ENCODE data around the gene CDCA7.
"Not testable (repeated sequence)": the region's sequence is repeated elsewhere in the genome, so short reads cannot be mapped to it uniquely, and the experiment has no call there.

The CDCA7 gene

DNA sequence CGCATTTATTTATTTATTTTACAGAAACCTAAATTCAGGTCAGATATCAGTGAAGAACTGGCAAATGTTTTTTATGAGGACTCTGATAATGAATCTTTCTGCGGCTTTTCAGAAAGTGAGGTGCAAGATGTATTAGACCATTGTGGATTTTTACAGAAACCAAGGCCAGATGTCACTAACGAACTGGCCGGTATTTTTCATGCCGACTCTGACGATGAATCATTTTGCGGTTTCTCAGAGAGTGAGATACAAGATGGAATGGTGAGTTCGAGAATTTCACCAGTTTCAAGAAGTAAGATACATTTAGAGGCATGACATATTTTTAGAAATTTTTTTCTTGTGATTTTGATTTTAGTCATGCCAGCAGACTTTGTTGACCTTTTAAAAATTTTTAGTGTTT is 4.6 kb downstream of the CDCA7 start:
- DNase-seq, result no peak

DNA sequence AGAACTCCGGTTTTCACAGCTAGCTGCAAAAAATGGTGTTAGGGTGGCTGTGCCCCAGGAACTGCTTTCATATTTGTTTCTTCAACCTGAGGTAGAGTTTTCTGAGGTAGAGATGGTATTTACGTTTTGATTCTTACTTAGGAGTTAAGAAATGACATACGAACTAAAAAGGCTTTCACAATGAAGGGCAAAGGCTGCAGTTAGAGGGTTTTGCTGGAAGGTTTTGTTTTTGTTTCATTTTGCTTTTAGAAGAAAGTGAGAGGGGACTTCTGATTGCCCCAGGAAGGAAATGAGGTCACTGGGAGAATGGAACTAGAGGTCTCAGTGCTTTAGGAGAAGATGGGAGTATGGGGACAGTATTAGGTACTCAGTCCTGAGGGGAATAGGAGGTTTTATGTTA is 15.5 kb downstream of the CDCA7 start:
- no peak for DNase-seq

DNA sequence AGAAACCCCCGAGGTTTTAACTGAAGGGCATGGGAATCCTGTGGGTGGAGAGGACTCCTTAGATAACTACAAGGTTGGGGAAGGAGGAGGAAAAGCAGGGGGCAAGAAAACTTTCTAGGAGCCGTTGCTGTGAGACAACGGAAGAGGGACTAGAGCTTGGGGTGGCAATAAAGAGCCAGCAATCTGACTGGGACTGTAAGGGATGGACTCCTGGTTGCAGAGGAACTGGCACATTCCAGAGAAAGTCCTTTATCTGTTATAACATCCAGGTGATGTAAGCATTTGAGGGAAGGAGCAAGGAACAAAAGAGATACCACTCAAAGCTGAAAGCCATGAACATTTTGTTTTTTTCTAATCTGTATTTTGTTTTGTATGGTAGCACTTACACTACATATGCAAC is 16.4 kb downstream of the CDCA7 start:
- no peak for DNase-seq

DNA sequence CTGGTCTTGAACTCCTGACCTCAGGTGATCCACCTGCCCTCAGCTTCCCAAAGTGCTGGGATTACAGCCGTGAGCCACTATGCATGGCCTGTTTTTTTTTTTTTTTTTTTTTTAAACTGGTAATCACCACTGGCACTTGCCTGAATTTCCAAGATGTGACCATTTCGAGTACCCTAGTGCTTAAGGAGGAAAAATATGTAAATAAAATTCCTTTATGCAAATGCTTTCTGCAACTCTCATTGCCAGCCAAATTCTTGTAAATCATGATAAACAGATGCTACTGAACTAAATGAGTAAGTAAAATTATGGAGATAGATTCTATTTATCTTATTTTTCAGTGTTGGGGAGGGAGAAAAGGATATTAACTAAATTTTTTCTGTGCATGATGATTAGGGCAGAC is 18.6 kb downstream of the CDCA7 start:
- DNase-seq, result no peak

DNA sequence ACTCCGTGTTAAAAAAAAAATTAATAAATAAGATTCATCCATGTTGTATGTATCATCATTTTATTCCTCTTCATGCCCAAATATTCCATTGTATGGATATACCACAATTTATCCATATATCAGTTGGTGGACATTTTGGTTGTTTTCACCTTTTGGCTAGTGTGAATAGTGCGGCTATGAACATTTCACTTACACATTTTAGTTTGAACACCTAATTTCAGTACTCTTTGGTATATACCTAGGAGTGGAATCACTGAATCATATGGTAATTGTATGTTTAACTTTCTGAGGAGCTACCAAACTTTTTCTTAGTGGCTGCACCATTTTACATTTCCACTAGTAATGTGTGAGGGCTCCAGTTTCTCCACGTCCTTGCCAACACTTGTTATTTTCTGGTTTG is 20.0 kb downstream of the CDCA7 start:
- DNase-seq, result no peak

DNA sequence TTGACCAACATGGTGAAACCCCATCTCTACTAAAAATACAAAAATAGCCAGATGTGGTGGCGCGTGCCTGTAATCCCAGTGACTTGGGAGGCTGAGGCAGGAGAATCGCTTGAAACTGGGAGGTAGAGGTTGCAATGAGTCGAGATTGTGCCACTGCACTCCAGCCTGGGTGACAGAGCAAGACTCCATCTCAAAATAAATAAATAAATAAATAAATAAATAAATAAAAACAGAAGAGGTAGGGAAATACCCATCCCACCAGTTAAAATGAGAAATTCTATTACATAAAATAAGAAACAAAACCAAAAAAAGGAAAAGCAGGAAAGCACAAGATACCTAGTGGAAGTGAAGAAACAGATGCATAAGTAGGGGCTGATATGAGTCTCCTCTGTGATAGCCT is 30.9 kb downstream of the CDCA7 start:
- not testable (repeated sequence) for DNase-seq

DNA sequence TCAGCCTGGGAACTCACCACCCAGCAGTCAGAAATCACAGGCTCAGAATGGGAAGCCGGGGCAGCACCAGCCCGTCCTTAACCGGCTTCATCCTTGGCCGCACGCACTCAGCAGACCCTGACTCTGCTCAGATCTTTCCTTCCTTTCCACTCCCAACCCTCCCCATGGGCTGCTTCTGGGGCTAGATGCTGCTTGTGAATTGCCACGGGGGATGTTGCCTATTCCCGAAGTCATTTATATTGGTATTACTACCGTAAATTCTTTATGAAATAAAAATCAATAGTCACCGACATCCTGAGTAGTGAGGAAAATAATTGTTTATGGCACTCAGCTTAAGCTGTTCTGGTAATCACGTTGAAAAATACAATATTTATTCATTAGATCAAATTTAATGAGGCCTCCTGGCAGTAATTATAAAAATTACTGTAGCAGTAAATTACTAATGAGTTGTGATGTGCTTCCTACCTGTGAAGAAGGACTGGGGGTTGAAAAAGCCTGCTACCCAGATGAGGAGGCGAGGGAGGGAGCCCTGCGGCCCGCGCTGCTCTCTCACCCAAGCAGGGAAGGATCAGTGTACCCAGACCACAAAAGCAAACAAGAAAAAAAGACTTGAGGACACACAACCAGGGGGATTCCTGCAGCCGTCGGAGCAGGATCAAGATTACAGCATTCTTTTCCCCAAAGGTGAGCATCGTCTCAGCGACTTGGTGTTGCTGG is 31.5 kb downstream of the CDCA7 start:
- DNase-seq, result no peak

DNA sequence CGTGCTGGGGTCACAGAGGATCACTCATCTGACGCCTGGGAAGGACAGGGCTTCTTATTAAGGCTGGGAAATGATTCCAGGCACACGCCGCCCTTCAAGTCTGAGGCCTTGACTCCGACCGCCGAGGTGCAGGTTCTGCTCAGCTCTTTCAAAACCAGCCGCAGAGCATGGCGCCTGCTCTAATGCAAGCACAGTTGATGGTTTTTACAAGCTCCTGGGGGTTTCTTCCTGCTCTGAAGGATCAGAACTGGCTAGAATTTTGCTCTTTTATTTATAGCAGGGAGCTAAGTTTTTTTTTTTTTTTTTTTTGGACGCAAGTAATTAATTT is 32.0 kb downstream of the CDCA7 start:
- DNase-seq, result no peak

DNA sequence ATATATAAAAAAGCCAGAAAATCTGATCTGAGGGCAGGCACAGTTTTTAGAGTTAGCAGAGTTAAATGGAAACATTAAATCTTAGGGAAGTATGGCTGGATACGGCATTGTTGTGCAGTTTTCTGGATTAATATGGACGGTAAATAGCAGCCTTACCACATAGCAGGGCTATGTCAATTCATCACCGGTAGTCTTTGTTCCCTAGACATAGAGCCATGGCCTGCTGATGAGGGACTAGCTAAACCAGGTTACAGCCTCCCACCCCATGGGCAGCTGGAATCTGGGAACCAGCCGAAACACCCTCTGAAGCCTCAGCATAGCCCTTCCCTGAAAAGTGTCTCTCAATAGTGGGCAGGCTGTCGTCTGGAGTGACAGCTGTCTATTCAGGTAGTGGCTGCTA is 32.4 kb downstream of the CDCA7 start:
- no peak for DNase-seq

DNA sequence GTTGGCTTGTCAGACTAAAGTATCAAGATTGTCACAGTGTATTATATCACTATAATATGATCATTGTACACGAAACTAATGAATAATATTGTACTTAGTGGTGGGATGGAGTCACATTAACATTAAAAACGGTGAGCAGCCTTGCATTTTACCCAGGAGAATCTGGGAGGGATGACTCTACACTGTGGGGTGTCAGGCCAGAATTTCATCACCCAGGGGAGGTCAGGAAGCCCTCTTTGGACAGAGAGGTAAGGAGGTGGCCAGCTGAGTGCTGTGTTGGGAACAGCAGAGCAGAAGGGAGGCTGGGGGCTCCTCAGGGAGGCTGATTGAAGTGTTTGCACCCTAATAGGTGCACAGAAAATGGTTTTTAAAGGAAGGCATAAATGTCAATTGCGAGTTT is 33.0 kb downstream of the CDCA7 start:
- DNase-seq, result no peak

DNA sequence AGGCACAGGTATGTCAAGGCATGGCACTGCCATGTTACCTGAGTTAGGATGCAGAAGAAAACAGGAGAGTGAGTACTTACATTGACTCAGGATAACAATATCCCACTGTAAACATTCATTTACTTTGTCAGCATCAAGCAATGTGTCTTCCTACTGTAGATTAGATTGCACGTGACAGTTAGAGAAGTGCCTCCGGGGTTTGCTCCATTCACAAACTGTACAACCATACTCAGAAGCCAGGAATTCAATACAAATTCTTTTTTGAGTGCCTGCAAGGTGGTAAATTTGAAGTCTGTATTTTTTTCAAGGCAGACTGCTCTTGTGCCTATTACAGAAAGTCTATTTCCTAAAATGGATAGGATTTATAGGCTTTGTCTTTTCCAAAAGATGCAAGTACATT is 34.1 kb downstream of the CDCA7 start:
- DNase-seq, result no peak

DNA sequence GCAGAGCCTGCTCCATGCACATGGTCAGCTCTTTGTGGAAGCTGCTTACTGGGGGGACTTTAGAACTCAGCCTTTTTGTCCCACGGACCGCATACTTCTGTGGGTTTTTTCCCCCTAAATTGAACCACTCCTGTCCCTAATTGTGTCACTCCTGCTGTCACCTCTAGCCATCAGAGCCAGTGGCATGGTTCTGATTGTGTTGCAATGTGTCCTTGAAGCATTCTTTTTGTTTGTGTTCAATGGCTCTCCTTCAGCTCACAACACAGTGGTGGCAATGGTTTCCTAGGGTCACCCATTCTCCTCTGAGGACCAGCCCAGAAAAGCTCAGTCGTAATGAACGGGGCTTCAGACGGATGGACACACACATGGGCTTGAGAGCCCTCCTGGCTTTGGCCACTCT is 35.4 kb downstream of the CDCA7 start:
- DNase-seq, result no peak

DNA sequence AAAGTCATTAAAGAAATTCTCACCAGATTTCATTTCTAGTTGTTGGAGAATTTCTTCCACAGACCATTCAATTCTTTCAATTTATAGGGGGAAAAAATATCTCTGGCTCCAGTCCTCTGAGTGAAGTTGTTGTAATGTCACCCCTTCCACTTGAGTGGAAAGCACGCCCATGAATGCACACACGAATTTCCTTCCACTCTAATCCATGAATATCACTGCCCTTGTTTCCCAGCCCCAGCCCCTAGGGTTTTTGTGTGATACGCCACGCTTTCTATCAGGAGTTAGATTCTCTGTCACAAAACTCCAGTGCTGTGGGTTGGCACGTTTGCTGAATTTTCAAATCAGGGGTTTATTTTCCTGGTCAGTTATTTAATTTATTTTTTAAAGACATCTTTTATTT is 38.1 kb downstream of the CDCA7 start:
- DNase-seq, result no peak

DNA sequence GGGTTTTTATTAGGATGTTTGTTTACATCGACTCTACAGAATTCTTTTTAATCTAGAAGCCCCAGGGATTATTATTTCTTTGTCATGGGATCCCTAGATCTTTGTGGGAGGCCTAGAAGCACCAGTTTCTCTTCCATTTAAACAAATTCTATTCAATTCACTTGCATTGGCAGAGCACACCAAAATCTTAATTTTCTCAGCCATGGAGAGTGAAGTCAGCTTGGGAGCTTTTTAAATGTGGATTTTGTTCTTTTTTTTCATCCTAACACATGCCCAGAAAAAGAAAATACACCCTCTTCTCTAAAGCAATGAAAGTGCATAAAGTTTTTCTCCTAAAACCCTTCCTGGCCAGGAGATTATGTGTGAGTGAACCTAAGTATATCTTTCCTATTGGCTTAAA is 38.5 kb downstream of the CDCA7 start:
- no peak for DNase-seq

DNA sequence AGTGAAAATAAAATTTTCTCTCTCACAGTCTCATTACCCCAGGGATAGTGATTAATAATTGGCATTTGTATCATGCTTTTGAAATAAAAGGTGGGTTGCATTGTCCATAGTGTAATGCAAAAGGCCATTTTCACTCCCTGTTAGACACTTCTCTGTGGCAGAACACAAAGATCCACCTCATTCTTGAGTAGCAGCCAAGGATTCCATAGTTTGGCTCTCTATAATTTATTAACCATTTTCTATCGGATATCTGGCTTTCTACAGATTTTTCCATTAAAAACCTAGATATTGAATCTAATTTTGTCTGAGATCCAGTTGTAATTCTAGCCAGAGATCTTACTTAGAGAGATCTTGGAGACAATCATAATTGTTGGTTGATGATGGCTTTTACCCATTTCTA is 39.0 kb downstream of the CDCA7 start:
- no peak for DNase-seq

DNA sequence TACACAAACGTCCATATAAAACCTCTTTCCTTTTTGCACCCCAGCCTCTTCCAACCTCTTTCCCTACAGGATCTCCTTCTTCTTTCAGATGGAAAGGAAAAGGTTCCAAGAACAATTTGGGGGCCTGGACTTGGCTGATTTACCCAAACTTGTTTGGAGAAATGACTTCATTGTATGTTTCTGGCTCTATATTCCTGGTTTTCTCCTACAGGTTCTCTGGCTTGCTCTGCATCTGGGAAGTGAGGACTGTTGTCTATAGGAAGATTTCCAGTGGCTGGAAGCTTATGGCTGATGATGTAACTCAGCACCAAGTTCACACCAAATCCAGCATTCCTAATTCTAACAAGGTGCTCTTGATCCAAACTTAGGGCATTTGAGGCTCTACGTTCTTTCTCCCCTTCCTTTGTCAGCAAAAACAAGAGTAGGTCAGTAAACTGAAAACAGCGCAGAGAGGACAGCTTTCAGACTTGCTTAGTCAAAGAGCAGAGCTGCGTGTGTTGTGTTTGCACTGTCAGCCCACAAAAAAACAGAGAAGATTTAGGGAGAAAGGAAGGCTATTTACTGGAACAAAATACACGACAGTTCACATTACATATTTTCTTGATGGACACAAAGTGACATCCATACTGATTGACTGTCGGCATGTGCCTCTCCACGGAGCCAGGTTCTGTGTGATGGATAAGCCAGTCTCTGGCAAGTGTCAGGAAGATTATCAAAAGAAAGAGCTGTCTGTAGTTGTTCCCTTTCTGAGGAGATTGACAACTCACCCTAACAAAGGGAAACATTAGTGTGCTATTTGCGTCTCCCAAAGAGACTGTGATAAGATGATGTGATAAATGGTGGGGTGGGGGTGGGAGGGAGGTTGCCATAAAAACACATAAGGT is 39.7 kb downstream of the CDCA7 start:
- no peak for DNase-seq

DNA sequence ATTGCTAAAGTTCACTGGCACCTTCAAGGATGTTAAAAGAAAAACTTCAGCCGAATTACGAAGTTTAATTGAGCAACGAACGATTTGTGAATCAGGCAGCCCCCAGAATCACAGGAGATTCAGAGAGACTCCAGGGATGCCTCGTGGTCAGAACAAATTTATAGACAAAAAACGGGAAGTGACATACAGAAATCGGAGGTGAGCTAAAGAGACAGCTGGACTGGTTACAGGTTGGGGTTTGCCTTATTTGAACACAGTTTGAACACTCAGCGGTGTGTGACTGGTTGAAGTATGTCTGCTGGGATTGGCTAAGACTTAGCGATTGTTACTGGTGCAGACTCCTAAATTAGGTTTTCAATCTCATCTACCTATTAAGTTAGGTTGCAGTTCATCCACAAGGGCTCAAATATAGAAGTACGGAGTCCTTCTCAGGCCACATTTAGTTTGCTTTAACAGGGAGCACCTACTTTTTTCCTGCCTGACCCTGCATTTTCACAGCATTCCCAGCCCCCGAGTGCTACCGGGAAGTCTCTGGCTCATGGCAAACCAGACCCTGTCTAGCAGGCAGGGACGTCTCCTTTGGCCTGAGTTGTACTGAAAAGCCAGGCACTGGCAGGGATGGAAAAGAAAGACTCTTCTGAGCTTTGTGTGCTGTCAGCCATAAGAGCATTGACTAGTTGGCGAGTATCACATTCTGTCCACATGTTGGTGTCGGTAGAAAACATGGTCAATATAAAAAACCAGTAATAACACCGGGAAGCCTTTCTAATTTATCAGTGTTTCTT is 41.1 kb downstream of the CDCA7 start:
- no peak for DNase-seq

DNA sequence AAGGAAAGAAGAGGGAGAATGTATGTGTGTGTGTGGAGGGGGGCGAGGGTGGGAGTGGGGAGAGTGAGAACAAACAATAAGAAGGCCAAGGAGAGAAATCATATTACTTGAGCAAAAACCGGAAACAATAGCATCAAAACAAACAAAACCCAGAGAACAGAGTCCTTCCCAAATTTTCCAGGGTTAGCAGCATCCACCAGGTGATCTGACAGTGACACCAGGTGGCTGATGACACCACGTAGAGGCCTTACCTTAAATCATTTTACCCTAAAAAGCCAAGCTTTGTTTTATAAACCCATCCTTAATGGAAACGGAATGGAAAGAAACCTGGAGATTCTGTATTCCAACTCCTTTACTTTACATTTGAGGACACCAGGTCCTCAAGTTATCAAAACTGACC is 42.9 kb downstream of the CDCA7 start:
- no peak for DNase-seq

DNA sequence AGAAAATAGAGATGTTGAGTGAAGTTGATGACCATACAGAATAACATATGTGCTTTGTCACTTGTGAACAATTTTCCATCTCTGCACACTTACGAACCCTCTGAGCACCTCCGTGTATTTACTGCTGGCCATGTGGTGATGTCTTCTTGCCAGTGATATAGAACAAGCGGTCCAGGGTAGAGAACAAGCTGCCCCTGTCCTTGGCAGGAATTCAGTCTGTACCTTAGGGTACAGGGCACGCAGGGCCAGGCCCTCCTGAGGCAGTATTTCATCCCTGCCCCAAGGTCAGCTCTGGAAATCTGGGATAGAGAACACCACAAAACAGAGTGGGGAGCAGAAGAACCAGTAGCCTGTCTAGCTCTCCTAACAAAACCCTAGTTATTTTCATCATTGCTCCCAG is 44.6 kb downstream of the CDCA7 start:
- DNase-seq, result no peak

DNA sequence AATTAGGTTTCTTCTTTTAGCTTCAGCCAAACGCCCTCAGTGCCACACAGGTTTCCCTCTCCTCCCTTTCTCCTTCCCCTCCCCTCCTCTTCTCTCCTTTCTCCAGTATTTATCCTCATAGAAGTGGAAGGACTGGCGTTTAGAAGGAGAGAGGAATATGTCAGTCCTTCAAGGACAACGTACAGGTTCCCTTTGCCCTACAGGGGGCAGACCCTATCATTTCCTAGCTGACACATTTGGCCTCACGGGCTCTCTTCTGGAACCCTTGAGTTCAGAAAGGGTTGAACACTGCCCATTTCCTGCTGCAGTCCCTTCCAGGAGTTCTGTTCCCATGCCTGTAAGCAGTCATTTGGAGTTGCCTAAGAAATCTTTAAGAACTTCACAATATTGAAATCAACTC is 46.1 kb downstream of the CDCA7 start:
- DNase-seq, result no peak

DNA sequence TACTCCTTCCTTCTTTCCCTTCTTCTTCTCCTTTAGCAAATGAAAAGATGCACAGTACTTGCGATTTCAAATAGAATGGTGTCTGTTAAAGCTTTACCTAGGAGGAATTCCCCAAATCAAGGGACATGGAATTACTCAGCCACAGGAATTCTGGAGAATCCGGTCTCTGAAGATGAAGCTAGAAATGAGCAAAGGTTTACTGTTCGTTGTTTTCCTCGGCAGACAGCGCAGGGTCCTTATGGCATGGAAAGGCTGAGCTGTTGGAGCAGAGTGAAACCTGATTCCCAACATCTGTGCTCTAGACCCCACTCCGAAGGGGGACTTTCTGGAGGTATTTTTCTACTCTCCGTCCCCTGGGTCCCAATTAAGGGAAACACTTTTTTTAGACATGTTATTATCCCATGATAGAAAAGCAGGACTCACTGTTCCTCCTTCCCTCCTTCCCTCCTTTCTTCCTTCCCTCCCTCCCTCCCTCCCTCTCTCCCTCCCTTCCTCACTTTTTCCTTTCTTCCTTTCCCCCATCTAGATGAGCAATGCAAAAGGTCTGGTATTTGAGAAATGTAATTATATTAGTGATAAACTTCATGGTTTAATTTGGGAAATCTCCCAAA is 47.1 kb downstream of the CDCA7 start:
- DNase-seq, result no peak

DNA sequence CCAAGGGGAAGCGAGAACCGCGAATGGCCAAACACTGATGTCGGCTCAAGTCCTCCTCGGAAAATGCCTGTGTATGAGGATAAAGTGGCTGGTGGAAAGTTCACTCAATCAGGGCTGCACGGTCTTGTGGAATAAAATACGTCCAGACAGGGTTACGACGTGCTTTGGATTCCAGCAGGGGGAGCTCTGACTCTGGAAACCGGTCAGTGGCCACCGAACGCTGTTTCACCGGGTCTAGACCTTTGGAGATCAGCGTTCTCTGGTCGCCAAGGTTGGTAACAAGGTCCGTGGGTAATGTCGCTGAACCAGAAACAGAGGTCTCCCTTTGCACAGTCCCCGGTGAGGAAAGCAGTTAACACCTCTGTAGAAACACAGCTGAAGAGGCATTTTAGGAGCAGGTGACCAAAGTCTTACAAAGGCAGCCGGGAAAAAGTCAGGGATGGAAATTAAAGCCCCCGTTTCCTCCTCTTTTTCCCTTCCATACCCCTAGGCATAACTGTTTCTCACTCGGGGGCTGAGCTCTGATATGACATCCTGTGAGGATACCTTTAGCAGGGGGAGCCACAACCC is 47.8 kb downstream of the CDCA7 start:
- DNase-seq, result peak; percentile 53

All from activated CD4-positive, alpha-beta T cell treated with anti-CD3 and anti-CD28 coated beads for 1 hour (primary cell).